MM.1S (cell line): Measurements from ENCODE around the gene ZNF587.

Source experiments
- DNase-seq: peaks from one replicate; pipeline ENCODE4 v3.0.0-alpha.2; 2015
- H2AFZ ChIP-seq: fragments of 300-600 bp; sonication (generic); 2 replicates; pipeline ENCODE4 v1.6.0; 2016; ENCODE audit warnings: antibody characterized with exemption, low read length
- H3F3A ChIP-seq: fragments of 300-600 bp; sonication (generic); 2 replicates; pipeline ENCODE4 v1.6.1; 2016; ENCODE audit warnings: mild to moderate bottlenecking, antibody characterized with exemption, low read length, moderate library complexity, mixed read lengths; ENCODE audit not compliant: insufficient read depth
- H3K27ac ChIP-seq: fragments of 300-600 bp; sonication (generic); 2 replicates; pipeline ENCODE4 v1.5.1; 2016; ENCODE audit warnings: mild to moderate bottlenecking, low read length
- H3K27me3 ChIP-seq: fragments of 300-600 bp; sonication (generic); replicated peaks from 2 replicates; pipeline ENCODE4 v1.6.0; 2016; ENCODE audit warnings: low read length; ENCODE audit not compliant: insufficient read depth
- H3K36me3 ChIP-seq: fragments of 300-600 bp; sonication (generic); replicated peaks from 2 replicates; pipeline ENCODE4 v1.6.1; 2016; ENCODE audit warnings: mild to moderate bottlenecking, low read length, mixed read lengths; ENCODE audit not compliant: insufficient read depth
- H3K4me1 ChIP-seq: fragments of 300-600 bp; sonication (generic); 2 replicates; pipeline ENCODE4 v1.6.1; 2016; ENCODE audit warnings: low read length, mixed read lengths
- H3K4me2 ChIP-seq: fragments of 300-600 bp; sonication (generic); 2 replicates; pipeline ENCODE4 v1.6.0; 2016; ENCODE audit warnings: low read depth, low read length
- H3K4me3 ChIP-seq: fragments of 300-600 bp; sonication (generic); 2 replicates; pipeline ENCODE4 v1.5.1; 2016; ENCODE audit warnings: low read length, mixed read lengths
- H3K79me2 ChIP-seq: fragments of 300-600 bp; sonication (generic); 2 replicates; pipeline ENCODE4 v1.6.1; 2016; ENCODE audit warnings: mixed run types, low read length, mixed read lengths
- H3K9ac ChIP-seq: fragments of 300-600 bp; sonication (generic); 2 replicates; pipeline ENCODE4 v1.6.1; 2016; ENCODE audit warnings: low read length, mixed read lengths
- H3K9me2 ChIP-seq: fragments of 300-600 bp; sonication (generic); replicated peaks from 2 replicates; pipeline ENCODE4 v1.6.1; 2016; ENCODE audit warnings: mild to moderate bottlenecking, low read length, mixed read lengths; ENCODE audit not compliant: insufficient read depth
- H3K9me3 ChIP-seq: fragments of 300-600 bp; sonication (generic); replicated peaks from 2 replicates; pipeline ENCODE4 v1.6.1; 2016; ENCODE audit warnings: mild to moderate bottlenecking, low read length, mixed read lengths; ENCODE audit not compliant: insufficient read depth
- H4K20me1 ChIP-seq: fragments of 300-600 bp; sonication (generic); 2 replicates; pipeline ENCODE4 v1.6.1; 2016; ENCODE audit warnings: mild to moderate bottlenecking, low read length, moderate library complexity, mixed read lengths; ENCODE audit not compliant: insufficient read depth
- EZH2 ChIP-seq: fragments of 300-600 bp; sonication (generic); optimal IDR thresholded peaks from 2 replicates; pipeline ENCODE3; 2017; ENCODE audit warnings: low read depth, mild to moderate bottlenecking, antibody characterized with exemption, low read length, mixed read lengths
- EZH2phosphoT487 ChIP-seq: fragments of 300-600 bp; sonication (generic); IDR thresholded peaks from 2 replicates; pipeline ENCODE4 v1.6.1; 2018; ENCODE audit warnings: antibody characterized with exemption, low read length
- TF ChIP-seq, protein P1 (sequence below): fragments of 300-600 bp; sonication (generic); IDR thresholded peaks from 2 replicates; pipeline ENCODE4 v1.5.1; 2016; ENCODE audit warnings: antibody characterized with exemption, low read length, mixed read lengths

ZNF587 gene

DNA sequence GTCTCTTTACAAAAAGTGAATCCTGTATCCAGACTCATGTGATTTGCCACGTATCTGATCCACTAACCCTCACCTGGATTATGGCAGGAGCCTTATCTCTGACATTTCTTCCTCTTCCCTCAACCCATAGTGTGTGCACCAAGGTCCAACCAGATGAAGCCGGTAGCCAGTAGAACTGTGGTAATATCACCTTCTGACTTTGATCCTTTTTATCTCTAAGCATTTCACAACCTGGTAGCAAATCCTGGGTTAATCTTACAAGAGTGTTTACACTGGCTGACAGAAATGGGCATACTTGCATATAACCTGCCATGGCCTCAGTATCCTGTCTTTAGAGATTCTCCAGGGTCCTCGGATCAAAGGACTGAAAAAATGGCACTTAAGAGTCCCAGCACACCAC lies 64.9 kb downstream of the ZNF587 start:
- TF ChIP-seq, protein P1, sequence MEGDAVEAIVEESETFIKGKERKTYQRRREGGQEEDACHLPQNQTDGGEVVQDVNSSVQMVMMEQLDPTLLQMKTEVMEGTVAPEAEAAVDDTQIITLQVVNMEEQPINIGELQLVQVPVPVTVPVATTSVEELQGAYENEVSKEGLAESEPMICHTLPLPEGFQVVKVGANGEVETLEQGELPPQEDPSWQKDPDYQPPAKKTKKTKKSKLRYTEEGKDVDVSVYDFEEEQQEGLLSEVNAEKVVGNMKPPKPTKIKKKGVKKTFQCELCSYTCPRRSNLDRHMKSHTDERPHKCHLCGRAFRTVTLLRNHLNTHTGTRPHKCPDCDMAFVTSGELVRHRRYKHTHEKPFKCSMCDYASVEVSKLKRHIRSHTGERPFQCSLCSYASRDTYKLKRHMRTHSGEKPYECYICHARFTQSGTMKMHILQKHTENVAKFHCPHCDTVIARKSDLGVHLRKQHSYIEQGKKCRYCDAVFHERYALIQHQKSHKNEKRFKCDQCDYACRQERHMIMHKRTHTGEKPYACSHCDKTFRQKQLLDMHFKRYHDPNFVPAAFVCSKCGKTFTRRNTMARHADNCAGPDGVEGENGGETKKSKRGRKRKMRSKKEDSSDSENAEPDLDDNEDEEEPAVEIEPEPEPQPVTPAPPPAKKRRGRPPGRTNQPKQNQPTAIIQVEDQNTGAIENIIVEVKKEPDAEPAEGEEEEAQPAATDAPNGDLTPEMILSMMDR, result no peak
- TF ChIP-seq EZH2 (no peak), EZH2phosphoT487 (no peak)
- Histone ChIP-seq H3K4me1 (no peaks in the 10 kb centered on the region), H3K27me3 (no peaks in the 10 kb centered on the region), H2AFZ (no peak overlapping the region), H3K79me2 (0 out of 2 replicates have a peak, but pooled peaks cover 3% of the 10 kb centered on the region), H3K9me2 (no peaks in the 10 kb centered on the region), H4K20me1 (no peaks in the 10 kb centered on the region), H3K27ac (no peak overlapping the region), H3K9me3 (no peaks in the 10 kb centered on the region), H3K9ac (no peak overlapping the region), H3K4me2 (no peak overlapping the region), H3F3A (no peaks in the 10 kb centered on the region), H3K36me3 (peaks cover 9% of the 10 kb centered on the region), H3K4me3 (no peak overlapping the region)
- DNase-seq, result no peak
